Testis (tissue), 3 donors: ENCODE data around the gene TFF3. TPM values are rescaled to one million over a fixed set of nuclear protein-coding genes. Genes with fewer than 3 reads are reported as not detected.

Experiments
- DNase-seq: peaks from one replicate; pipeline ENCODE4 v3.0.0-alpha.2; 2019
- H3K27ac ChIP-seq, 2 donors: fragments of 200-600 bp; sonication (generic); one replicate each; pipeline ENCODE4 v1.5.1; 2019
- H3K27me3 ChIP-seq: fragments of 200-600 bp; sonication (generic); one replicate; pipeline ENCODE4 v1.5.1; 2019
- H3K36me3 ChIP-seq: fragments of 200-600 bp; sonication (generic); one replicate; pipeline ENCODE4 v1.5.1; 2017; ENCODE audit warnings: low read depth; ENCODE audit errors: missing control alignments
- H3K4me1 ChIP-seq: fragments of 200-600 bp; sonication (generic); one replicate; pipeline ENCODE4 v1.5.1; 2019
- H3K4me3 ChIP-seq, 2 donors: fragments of 200-600 bp; sonication (generic); one replicate each; pipeline ENCODE4 v1.5.1; 2017 to 2019
- H3K9me3 ChIP-seq: fragments of 200-600 bp; sonication (generic); one replicate; pipeline ENCODE4 v1.5.1; 2017
- POLR2A ChIP-seq: fragments of 450-650 bp; IDR thresholded peaks from one replicate; pipeline ENCODE4 v1.6.1; 2017; ENCODE audit warnings: antibody characterized with exemption, mild to moderate bottlenecking, moderate library complexity
- WGBS, 2 donors: methylation state at CpG; one replicate each; pipeline ENCODE4 v1.1.5; 2018; 5-methylcytosine and 5-hydroxymethylcytosine counted together
- intact Hi-C: fragments of 100-400 bp; cut with DNase I; formaldehyde crosslinking; loops from one replicate; pipeline ENCODE4 v1.15.1; 2023; ENCODE audit warnings: low total_unique reads
- polyA plus RNA-seq: library from polyadenylated mRNA; stranded (reverse); fragments of 350-450 nt; fragmentation: Illumina TruSeq; extraction: RNeasy Lipid Tissue Mini Kit (QIAGEN cat#74804); gene quantifications from one replicate; pipeline ENCODE4 v1.2.3, GENCODE V29; 2014; ENCODE audit warnings: low read depth, low replicate concordance; ENCODE audit not compliant: insufficient read depth
- total RNA-seq, 2 donors: library from RNA; depleted of rRNA; stranded (reverse); fragments of >200 nt; gene quantifications; one replicate each; pipeline ENCODE4 v1.2.3, GENCODE V29; 2016
- TF ChIP-seq, protein P1 (sequence below), 3 experiments: fragments of 450-650 bp in 2 of 3; fragments of 200-600 bp in 1 of 3; sonication (generic) in 1 of 3; IDR thresholded peaks; one replicate each; pipeline ENCODE4 v1.5.1; 2016 to 2019; ENCODE audit warnings: antibody characterized with exemption in 3 of 3, mild to moderate bottlenecking in 2 of 3, moderate library complexity in 1 of 3

The TFF3 gene
- total and polyA plus RNA-seq, 3 donors from 2014 or later: 3.9 to 12.9 (median 11.5) TPM

DNA sequence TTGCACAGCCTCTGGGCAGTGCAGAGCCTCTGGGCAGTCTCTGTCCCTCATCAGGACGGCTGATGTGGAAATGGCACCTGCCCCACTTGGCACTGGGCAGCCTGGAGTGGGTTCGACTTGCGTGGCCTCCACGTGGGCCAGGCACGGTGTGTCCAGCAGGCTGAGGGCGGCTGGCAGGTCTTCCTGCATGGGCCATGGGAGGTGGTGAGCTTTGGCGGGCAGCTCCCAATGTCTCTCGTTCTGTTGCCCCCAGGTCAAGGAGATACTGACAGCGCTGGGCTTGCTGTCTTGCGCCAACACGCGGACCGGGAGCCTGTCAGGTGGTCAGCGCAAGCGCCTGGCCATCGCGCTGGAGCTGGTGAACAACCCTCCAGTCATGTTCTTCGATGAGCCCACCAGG, 33.2 kb downstream of the TFF3 start:
- no peaks in the 10 kb centered on the region for H3K4me1 ChIP-seq
- H3K27ac ChIP-seq: no peak overlapping the region
- no peak overlapping the region for H3K4me3 ChIP-seq
- H3K36me3 ChIP-seq: no peaks in the 10 kb centered on the region
- H3K27me3 ChIP-seq: no peaks in the 10 kb centered on the region
- TF ChIP-seq, protein P1, sequence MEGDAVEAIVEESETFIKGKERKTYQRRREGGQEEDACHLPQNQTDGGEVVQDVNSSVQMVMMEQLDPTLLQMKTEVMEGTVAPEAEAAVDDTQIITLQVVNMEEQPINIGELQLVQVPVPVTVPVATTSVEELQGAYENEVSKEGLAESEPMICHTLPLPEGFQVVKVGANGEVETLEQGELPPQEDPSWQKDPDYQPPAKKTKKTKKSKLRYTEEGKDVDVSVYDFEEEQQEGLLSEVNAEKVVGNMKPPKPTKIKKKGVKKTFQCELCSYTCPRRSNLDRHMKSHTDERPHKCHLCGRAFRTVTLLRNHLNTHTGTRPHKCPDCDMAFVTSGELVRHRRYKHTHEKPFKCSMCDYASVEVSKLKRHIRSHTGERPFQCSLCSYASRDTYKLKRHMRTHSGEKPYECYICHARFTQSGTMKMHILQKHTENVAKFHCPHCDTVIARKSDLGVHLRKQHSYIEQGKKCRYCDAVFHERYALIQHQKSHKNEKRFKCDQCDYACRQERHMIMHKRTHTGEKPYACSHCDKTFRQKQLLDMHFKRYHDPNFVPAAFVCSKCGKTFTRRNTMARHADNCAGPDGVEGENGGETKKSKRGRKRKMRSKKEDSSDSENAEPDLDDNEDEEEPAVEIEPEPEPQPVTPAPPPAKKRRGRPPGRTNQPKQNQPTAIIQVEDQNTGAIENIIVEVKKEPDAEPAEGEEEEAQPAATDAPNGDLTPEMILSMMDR (IDR thresholded peaks at IDR 0.05): no peak
- TF ChIP-seq POLR2A: no peak
- WGBS, 2 donors: 84 to 99% methylated on average over 7 to 18 of the region's 18 CpGs
- H3K9me3 ChIP-seq: no peaks in the 10 kb centered on the region
- intact Hi-C loops: no loop called here
- no peak for DNase-seq

DNA sequence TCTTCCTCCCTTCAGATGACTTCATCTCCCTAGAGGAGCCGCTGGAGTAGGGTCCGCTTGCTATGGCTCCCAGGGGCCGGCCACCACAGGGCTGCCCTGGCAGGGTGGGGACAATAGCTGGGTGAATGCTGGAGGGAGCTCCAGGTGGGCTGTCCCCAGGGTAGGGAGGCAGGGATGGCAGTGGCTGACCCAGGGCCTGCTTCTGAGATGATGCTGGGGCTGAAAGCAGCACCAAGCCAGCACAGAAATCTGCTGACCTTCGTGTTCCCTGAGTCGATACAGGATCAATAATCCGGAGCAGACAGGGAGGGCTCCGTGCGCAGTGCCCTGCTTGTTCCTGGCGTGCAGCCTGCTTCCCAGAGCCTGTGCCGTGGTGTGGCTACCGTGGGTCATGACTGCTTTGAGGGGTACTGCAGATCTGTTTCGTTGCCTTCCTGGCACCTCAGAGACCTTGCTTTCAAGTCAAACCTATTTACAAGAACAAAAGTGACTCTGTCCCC, 34.0 kb downstream of the TFF3 start:
- no peaks in the 10 kb centered on the region for H3K27me3 ChIP-seq
- no peak for DNase-seq
- no peaks in the 10 kb centered on the region for H3K4me1 ChIP-seq
- no peak overlapping the region for H3K4me3 ChIP-seq
- WGBS, 2 donors: 80 to 92% methylated on average over 7 to 12 of the region's 12 CpGs
- intact Hi-C loops: no loop called here
- no peaks in the 10 kb centered on the region for H3K36me3 ChIP-seq
- no peak overlapping the region for H3K27ac ChIP-seq
- TF ChIP-seq POLR2A: no peak
- TF ChIP-seq, protein P1 (IDR thresholded peaks at IDR 0.05): no peak
- no peaks in the 10 kb centered on the region for H3K9me3 ChIP-seq

DNA sequence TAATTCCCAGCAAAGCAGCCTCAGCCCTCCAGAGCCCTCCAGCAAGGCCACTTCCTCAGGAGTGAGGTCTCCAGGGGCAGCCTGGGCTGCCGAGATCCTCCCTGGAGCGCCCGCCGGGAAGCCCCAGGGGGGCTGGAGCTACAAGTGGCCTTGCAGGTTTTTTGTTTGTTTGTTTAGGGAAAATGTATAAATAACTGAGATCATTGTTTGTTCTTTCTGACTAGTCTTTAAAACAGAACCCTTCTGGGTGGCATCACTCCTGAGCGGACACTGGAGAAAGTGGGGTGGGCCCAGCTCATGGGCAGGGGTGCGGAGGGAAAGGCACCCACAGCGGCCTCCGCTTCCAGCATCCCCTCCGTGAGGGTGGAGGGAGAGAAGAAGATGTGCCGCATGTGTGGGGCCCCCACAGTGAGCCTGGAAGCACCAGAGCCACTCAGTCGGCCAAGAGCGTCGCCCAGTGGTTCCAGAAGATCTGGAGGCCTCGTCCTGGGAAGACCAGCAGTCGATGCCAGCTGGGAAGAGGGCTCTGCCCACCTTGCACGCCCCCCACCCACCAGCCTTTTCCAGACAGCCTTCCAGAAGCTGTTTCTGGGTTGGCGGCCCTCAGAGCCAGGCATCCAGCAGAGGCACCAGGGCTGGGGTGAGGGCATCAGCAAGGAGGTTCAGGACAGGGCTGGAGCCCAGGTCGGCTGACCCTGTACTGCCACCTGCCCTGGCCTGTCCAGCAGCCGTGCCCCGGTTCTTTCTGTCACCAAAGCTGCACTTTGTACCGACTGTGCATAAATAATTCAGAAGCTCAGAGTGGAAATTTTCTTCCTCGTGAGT, 34.6 kb downstream of the TFF3 start:
- H3K36me3 ChIP-seq: no peaks in the 10 kb centered on the region
- 89 to 90% methylated on average over 15 to 22 of the region's 22 CpGs for WGBS, 2 donors

DNA sequence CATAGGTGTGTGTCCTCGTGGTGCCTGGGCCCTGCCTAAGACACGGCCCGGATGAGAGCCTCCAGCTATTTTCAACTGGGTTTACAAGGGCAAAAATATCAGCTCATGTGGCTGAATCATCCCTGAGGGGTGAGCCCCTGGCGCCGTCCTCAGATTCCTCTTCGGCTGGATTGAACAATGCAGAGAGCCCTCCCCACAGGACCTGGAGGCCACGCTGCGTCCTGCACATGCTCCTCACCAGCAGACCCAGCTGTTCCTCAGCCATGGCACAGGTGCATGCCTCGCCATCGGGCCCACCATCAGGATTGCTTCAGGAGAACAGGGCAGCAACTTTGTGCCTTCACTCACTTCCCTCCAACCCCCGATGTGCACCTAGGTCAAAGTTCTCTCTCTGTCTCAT, 35.3 kb downstream of the TFF3 start:
- Histone ChIP-seq H3K27me3 (no peaks in the 10 kb centered on the region), H3K27ac (no peak overlapping the region), H3K4me3 (no peak overlapping the region), H3K4me1 (no peaks in the 10 kb centered on the region), H3K9me3 (no peaks in the 10 kb centered on the region), H3K36me3 (no peaks in the 10 kb centered on the region)
- DNase-seq: no peak
- TF ChIP-seq POLR2A: no peak
- TF ChIP-seq, protein P1 (IDR thresholded peaks at IDR 0.05): no peak
- WGBS, 2 donors: 89 to 98% methylated on average over 10 to 11 of the region's 11 CpGs
- intact Hi-C loops: no loop called here

More for the DNA sequence above, 34.6 kb downstream of the TFF3 start:
- Histone ChIP-seq H3K4me1 (no peaks in the 10 kb centered on the region), H3K4me3 (no peak overlapping the region), H3K9me3 (no peaks in the 10 kb centered on the region), H3K27ac (no peak overlapping the region), H3K27me3 (no peaks in the 10 kb centered on the region)
- intact Hi-C loops: no loop called here
- TF ChIP-seq POLR2A: no peak
- TF ChIP-seq, protein P1 (IDR thresholded peaks at IDR 0.05): no peak
- DNase-seq: no peak
